ENCODE data around the gene GRIK4.

GRCh38 chr11:120682866-120683265 lies 171.3 kb downstream of the GRIK4 start:
- no peak for TF ChIP-seq EZH2 (IDR thresholded peaks at IDR 0.05; ENCODE audit: borderline replicate concordance, low read length)
- TF ChIP-seq CTCF (conservative IDR thresholded peaks at IDR 0.05 in 1 of 2, IDR thresholded peaks at IDR 0.05 in 1 of 2; ENCODE audit: extremely low read depth in 1 of 2, insufficient read depth in 1 of 2, low read depth in 1 of 2, low read length in 2 of 2), result no peak

All from mammary epithelial cell (primary cell).